ENCODE measurements around the gene BORCS6. TPM values are rescaled to one million over a fixed set of nuclear protein-coding genes. Genes with fewer than 3 reads are reported as not detected.
"Not testable (repeated sequence)": the region's sequence is repeated elsewhere in the genome, so short reads cannot be mapped to it uniquely, and the experiment has no call there.

The BORCS6 gene
- total RNA-seq, 6 experiments from 2014 or later: 4.4 to 6.0 (median 4.6) TPM

GRCh38 chr17:8176197-8176940 lies 13.6 kb downstream of the BORCS6 start, which contains the start of gene TMEM107:
Gene TMEM107, minus strand, starts transcription at chr17:8176380. Its CDS starts 94 bp downstream, at chr17:8176286.
- peak within 1 kb of the TSS; percentile 83 for H3K27ac Mint-ChIP-seq
- peaks cover 6% of the 10 kb centered on the region for H3K27me3 Mint-ChIP-seq (ENCODE audit: insufficient read depth)
- TF ChIP-seq CTCF (IDR thresholded peaks at IDR 0.05): peak; percentile 26; the same call in 1 of the 2 replicates
- no peaks in the 10 kb centered on the region for H3K9me3 Mint-ChIP-seq
- DNase-seq: peak; percentile 76
- H3K4me1 Mint-ChIP-seq (ENCODE audit: low read depth): peaks cover 49% of the 10 kb centered on the region
- H3K36me3 Mint-ChIP-seq (ENCODE audit: low read depth): no peaks in the 10 kb centered on the region
- peak within 1 kb of the TSS; percentile 94 for H3K4me3 Mint-ChIP-seq

- H3K4me3 Mint-ChIP-seq: peak overlapping the region; percentile 94
- peaks cover 6% of the 10 kb centered on the region for H3K27me3 Mint-ChIP-seq (ENCODE audit: insufficient read depth)
- TF ChIP-seq CTCF (IDR thresholded peaks at IDR 0.05): no peak
- DNase-seq: no peak
- no peaks in the 10 kb centered on the region for H3K36me3 Mint-ChIP-seq (ENCODE audit: low read depth)
- H3K4me1 Mint-ChIP-seq (ENCODE audit: low read depth): peaks cover 49% of the 10 kb centered on the region
- H3K9me3 Mint-ChIP-seq: no peaks in the 10 kb centered on the region
- H3K27ac Mint-ChIP-seq: peak overlapping the region; percentile 83
These were observed 14.2 kb downstream of the BORCS6 start for GRCh38 chr17:8175795-8176196.

GRCh38 chr17:8173871-8174322 lies 16.1 kb downstream of the BORCS6 start:
- no peak for TF ChIP-seq CTCF (IDR thresholded peaks at IDR 0.05)
- peak overlapping the region; percentile 91 for H3K4me3 Mint-ChIP-seq
- H3K9me3 Mint-ChIP-seq: no peaks in the 10 kb centered on the region

GRCh38 chr17:8173056-8173870 lies 16.7 kb downstream of the BORCS6 start:
- Mint-ChIP-seq H3K27me3 (ENCODE audit: insufficient read depth) (peaks cover 6% of the 10 kb centered on the region), H3K36me3 (ENCODE audit: low read depth) (no peaks in the 10 kb centered on the region)
- DNase-seq: peak; percentile 99

More at GRCh38 chr17:8173871-8174322, 16.1 kb downstream of the BORCS6 start:
- no peaks in the 10 kb centered on the region for H3K36me3 Mint-ChIP-seq (ENCODE audit: low read depth)
- peaks cover 6% of the 10 kb centered on the region for H3K27me3 Mint-ChIP-seq (ENCODE audit: insufficient read depth)
- peaks cover 49% of the 10 kb centered on the region for H3K4me1 Mint-ChIP-seq (ENCODE audit: low read depth)
- no peak for DNase-seq
- peak overlapping the region; percentile 100 for H3K27ac Mint-ChIP-seq

GRCh38 chr17:8170186-8170585 lies 19.8 kb downstream of the BORCS6 start:
- H3K27ac Mint-ChIP-seq; H3K27me3 Mint-ChIP-seq (ENCODE audit: insufficient read depth); DNase-seq; H3K9me3 Mint-ChIP-seq; H3K4me3 Mint-ChIP-seq; H3K36me3 Mint-ChIP-seq (ENCODE audit: low read depth): not testable (repeated sequence)
- H3K4me1 Mint-ChIP-seq (ENCODE audit: low read depth): peaks cover 30% of the 10 kb centered on the region

More at GRCh38 chr17:8173056-8173870, 16.7 kb downstream of the BORCS6 start:
- no peaks in the 10 kb centered on the region for H3K9me3 Mint-ChIP-seq
- no peak for TF ChIP-seq CTCF (IDR thresholded peaks at IDR 0.05)
- H3K27ac Mint-ChIP-seq: peak overlapping the region; percentile 100
- peaks cover 49% of the 10 kb centered on the region for H3K4me1 Mint-ChIP-seq (ENCODE audit: low read depth)
- peak overlapping the region; percentile 91 for H3K4me3 Mint-ChIP-seq
